ENCODE data around the gene PRR5L.

Gene PRR5L

DNA sequence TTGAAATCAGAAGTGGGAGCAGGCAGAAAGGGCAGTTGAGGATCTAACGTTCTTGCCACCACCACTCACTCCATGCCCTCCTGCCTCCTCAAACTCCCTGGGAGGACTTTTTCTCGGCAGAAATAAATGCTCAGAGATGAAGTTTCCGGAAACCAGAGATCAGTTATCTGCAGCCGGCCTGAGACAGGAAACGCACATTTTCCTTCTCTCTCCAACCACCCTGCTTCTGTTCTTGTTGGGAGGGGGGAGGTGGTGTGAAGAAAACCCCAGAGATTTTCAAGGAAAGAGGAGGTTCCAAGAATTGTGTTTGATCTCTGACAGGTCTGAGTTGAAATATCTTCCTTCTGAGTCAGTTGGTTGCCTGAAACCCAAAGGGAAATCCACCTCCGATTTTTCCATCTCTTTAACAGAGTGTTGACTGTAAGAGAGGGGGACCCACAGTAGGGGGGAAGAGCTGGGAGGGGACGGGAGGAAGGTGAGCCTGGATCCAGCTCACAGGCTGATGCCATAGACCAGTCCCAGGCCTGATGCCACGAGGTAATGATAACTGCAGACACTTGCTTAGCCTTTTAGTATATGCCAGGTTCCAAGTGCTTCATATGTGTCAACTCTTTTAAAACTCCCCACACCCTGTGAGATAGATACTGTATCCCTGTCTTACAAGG, 113.2 kb downstream of the PRR5L start:
- Histone ChIP-seq H3K27ac (ENCODE audit: low read depth, low read length) (no peak overlapping the region), H3K4me3 (ENCODE audit: low read length) (no peak overlapping the region), H3K36me3 (ENCODE audit: control insufficient read depth, insufficient read depth, low read length) (peaks cover 7% of the 10 kb centered on the region), H3K27me3 (ENCODE audit: control insufficient read depth, insufficient read depth, low read length) (no peaks in the 10 kb centered on the region), H3K9ac (ENCODE audit: low read length) (no peak overlapping the region), H3K4me1 (ENCODE audit: control insufficient read depth, insufficient read depth, low read length) (no peaks in the 10 kb centered on the region)

DNA sequence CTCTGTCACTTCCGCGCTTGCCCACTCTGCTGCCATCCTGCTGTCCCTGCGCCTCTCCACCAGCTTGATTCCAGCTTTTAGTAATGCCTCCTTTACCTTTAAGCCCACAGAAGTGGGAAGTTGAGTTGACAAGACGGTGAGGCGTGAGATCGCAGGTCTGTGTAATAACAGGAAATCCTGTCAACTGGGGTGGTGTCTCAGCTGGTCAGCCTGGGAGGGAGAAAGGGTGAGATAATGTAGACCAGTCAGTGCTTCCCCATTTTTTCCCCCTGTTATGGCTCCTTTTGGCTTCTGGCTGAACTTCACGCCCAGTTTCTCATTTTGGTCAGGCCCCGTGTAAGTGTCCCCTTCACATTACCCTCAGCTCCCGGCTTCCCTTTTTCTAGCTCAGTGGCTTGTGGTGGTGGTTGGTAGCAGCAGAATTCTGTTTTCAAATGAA, 115.1 kb downstream of the PRR5L start:
- no peak overlapping the region for H3K9ac ChIP-seq (ENCODE audit: low read length)
- no peaks in the 10 kb centered on the region for H3K27me3 ChIP-seq (ENCODE audit: control insufficient read depth, insufficient read depth, low read length)
- no peak overlapping the region for H3K4me3 ChIP-seq (ENCODE audit: low read length)
- H3K27ac ChIP-seq (ENCODE audit: low read depth, low read length): no peak overlapping the region
- peaks cover 7% of the 10 kb centered on the region for H3K36me3 ChIP-seq (ENCODE audit: control insufficient read depth, insufficient read depth, low read length)
- H3K4me1 ChIP-seq (ENCODE audit: control insufficient read depth, insufficient read depth, low read length): no peaks in the 10 kb centered on the region

DNA sequence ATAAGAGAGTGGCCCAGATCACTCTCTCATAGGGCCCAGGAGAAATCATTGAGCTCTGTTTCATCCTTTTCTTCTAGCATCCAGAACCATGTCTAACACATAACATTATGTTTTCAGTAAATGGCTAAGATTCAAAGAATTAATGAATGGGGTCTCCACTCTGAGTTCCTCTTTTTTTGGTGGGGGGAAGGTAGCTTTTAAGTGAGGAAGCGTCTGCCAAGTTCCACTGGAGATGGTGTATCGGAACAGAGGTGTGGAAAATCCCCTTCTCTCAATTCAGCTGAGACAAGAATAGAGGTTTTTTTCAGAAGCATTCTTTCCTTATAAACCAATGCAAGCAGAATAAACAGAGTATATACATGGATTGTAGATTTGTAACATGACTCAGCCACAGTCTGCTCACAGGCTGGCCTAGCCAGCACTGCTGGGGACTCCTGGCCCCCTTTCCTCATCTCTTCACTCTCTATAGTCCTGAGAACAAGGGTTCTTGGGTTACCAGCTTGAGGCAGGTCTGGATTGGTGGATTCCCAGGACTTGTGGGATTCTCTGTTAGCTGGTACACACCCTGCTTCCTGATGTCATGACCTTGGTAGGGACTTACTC, 116.8 kb downstream of the PRR5L start:
- no peak overlapping the region for H3K9ac ChIP-seq (ENCODE audit: low read length)
- H3K36me3 ChIP-seq (ENCODE audit: control insufficient read depth, insufficient read depth, low read length): peaks cover 8% of the 10 kb centered on the region
- no peaks in the 10 kb centered on the region for H3K27me3 ChIP-seq (ENCODE audit: control insufficient read depth, insufficient read depth, low read length)
- H3K27ac ChIP-seq (ENCODE audit: low read depth, low read length): no peak overlapping the region
- no peak overlapping the region for H3K4me3 ChIP-seq (ENCODE audit: low read length)
- no peaks in the 10 kb centered on the region for H3K4me1 ChIP-seq (ENCODE audit: control insufficient read depth, insufficient read depth, low read length)

DNA sequence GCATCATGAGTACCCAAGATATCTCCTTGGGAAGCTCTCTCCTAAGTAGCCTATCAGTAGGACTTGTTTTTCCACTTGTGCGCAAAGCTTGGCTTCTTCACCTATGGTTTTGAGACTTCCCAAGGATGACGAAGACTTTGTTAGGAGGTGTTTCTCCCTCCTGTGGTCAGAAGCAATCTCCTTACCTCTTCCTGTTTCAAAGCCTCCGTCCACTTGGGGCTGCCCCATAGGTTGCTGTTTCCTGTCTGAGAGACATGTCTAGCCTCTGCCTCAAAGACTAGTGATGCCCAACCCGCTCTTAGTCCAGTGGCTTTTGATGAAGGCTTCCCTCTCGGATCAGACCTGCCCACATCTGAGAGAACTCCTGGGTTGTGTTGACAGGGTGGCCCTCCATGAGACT, 121.1 kb downstream of the PRR5L start:
- Histone ChIP-seq H3K27me3 (ENCODE audit: control insufficient read depth, insufficient read depth, low read length) (no peaks in the 10 kb centered on the region), H3K9ac (ENCODE audit: low read length) (no peak overlapping the region), H3K27ac (ENCODE audit: low read depth, low read length) (no peak overlapping the region), H3K36me3 (ENCODE audit: control insufficient read depth, insufficient read depth, low read length) (peaks cover 2% of the 10 kb centered on the region), H3K4me3 (ENCODE audit: low read length) (no peak overlapping the region), H3K4me1 (ENCODE audit: control insufficient read depth, insufficient read depth, low read length) (no peaks in the 10 kb centered on the region)

DNA sequence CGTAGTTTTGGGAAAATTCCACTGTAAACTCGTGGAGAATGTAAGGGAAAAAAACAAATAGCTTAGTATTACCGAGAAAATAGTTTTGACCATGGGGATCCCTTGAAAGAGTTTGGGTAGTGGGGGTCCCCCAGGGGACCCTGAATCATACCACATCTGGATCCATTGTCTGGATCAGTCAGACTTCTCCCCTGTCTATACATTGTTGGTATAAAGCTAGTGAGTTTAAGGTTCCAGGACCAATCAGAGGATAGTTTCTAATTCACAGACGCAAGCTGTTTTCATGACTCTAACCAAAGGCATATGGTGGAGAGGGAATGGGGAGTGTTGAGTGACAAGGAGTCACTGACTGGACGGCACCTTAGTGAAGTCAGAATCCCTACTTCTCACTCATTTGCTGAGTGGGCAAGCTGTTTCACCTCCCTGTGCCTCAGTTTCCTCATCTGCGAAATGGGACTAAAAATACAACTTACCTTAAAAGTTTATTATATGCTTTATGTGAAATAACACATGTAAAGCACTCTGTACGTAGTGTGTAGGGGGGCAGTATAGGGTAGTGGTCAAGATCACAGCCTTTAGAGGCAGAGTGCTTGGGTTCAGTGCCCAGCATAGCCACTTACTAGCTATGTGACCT, 123.8 kb downstream of the PRR5L start:
- Histone ChIP-seq H3K4me3 (ENCODE audit: low read length) (no peak overlapping the region), H3K9ac (ENCODE audit: low read length) (no peak overlapping the region), H3K36me3 (ENCODE audit: control insufficient read depth, insufficient read depth, low read length) (peaks cover 2% of the 10 kb centered on the region), H3K27ac (ENCODE audit: low read depth, low read length) (no peak overlapping the region), H3K4me1 (ENCODE audit: control insufficient read depth, insufficient read depth, low read length) (no peaks in the 10 kb centered on the region), H3K27me3 (ENCODE audit: control insufficient read depth, insufficient read depth, low read length) (no peaks in the 10 kb centered on the region)

DNA sequence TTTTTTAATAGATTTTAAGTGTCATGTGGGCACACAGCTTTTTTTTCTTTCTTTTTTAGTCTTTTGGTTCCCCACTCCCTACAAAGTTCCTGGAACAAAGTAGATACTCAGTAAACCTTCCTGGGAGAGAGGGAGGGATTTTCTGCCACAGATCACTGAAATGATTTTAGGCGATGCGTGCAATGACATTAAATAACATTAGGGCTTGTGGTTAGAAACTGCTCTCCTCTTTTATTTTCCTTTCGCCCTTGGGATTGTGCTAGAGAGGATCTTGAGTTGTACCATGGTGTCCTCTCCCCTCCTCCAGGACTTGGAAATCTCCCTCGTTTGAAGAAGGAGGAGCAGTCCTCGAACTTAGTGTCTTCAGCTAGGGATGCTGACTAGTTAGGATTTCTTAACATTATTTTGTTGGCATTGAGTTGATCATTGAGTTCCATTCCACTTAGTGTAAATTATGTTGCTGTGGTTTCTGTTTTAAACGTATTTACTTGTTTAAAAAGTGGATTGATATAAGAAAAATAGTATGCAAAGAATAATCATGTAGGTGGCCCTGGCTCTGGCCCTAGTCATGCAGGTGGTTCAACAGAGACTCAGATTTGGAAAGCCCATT, 125.6 kb downstream of the PRR5L start:
- Histone ChIP-seq H3K4me1 (ENCODE audit: control insufficient read depth, insufficient read depth, low read length) (no peaks in the 10 kb centered on the region), H3K4me3 (ENCODE audit: low read length) (no peak overlapping the region), H3K9ac (ENCODE audit: low read length) (no peak overlapping the region), H3K36me3 (ENCODE audit: control insufficient read depth, insufficient read depth, low read length) (peaks cover under 1% of the 10 kb centered on the region), H3K27ac (ENCODE audit: low read depth, low read length) (no peak overlapping the region), H3K27me3 (ENCODE audit: control insufficient read depth, insufficient read depth, low read length) (no peaks in the 10 kb centered on the region)

DNA sequence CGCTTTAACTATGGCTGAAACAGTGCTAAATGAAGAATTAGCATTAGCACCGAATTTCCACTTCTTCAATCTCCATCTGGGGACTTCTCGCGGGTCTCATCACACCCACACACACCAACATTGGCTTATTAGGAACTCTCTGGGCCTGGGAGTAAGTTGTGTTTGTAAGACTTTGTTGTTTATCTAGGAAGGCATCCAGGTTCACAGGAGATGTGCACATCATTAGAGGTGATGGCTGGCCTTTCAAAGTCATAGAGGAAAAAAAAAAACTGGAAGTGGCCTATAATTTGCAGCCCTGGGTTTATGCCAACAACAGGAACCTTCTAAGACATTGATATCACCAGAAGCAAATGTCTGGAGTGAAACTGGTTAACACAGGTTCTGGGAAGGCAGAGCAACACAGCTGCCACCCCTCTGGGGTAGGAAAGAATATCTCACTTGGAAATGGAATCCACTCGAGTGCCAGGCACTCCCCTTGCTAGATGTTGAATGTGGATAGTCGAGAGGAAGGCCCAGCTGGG, 129.5 kb downstream of the PRR5L start:
- no peak overlapping the region for H3K4me3 ChIP-seq (ENCODE audit: low read length)
- H3K27ac ChIP-seq (ENCODE audit: low read depth, low read length): no peak overlapping the region
- peaks cover 5% of the 10 kb centered on the region for H3K36me3 ChIP-seq (ENCODE audit: control insufficient read depth, insufficient read depth, low read length)
- H3K27me3 ChIP-seq (ENCODE audit: control insufficient read depth, insufficient read depth, low read length): no peaks in the 10 kb centered on the region
- H3K4me1 ChIP-seq (ENCODE audit: control insufficient read depth, insufficient read depth, low read length): no peaks in the 10 kb centered on the region
- H3K9ac ChIP-seq (ENCODE audit: low read length): no peak overlapping the region

DNA sequence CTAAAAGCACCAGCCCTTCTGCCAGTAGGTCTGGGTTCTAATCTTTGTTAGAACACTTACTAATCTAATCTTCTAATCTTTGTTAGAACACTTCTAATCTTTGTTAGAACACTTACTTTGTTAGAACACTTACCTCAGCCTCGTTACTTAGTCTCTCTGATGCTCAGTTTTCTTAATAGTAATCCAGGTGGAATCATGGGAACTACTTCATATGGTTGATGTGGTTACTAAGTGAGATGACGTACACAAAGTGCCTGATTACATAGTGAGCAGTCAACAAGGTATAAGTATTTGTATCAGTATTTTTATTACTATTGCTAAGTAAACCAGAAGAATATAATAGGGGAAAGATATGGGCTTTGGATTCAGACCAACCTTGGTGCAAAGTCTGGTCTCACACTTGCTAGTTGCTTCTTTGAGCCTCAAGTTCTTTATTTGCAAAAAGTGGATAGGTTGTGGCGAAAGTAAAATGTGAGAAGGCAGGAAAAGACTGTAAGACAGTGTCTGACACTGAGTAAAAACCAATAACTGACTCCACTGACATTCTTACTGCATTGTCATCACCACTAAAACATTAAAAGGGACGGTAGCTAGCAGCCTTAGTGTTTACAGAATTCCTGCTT, 130.2 kb downstream of the PRR5L start:
- H3K36me3 ChIP-seq (ENCODE audit: control insufficient read depth, insufficient read depth, low read length): peaks cover 5% of the 10 kb centered on the region
- no peak overlapping the region for H3K27ac ChIP-seq (ENCODE audit: low read depth, low read length)

DNA sequence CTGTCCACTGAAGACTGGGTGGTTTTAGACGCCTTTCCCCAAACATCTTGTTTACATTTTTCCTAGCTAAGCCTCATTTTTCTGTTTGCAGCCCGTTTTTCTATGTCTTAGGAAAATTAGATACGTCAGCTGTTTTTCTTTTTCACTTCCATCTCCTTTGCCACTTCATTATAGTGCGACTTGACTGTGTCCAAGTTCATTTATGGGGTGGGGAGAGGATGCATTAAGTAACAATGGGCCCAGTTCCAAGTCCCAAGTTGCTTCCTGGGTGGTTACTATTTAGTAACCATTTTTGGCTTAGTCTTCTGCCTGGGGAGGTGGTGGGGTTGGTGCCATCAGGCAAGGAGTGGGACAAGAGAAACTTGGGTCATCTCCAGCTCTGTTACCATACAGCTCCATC, 131.0 kb downstream of the PRR5L start:
- no peak overlapping the region for H3K27ac ChIP-seq (ENCODE audit: low read depth, low read length)
- H3K36me3 ChIP-seq (ENCODE audit: control insufficient read depth, insufficient read depth, low read length): peaks cover 5% of the 10 kb centered on the region
- no peaks in the 10 kb centered on the region for H3K27me3 ChIP-seq (ENCODE audit: control insufficient read depth, insufficient read depth, low read length)
- H3K9ac ChIP-seq (ENCODE audit: low read length): no peak overlapping the region
- H3K4me3 ChIP-seq (ENCODE audit: low read length): no peak overlapping the region
- H3K4me1 ChIP-seq (ENCODE audit: control insufficient read depth, insufficient read depth, low read length): no peaks in the 10 kb centered on the region

More for the DNA sequence above, 130.2 kb downstream of the PRR5L start:
- Histone ChIP-seq H3K4me3 (ENCODE audit: low read length) (no peak overlapping the region), H3K27me3 (ENCODE audit: control insufficient read depth, insufficient read depth, low read length) (no peaks in the 10 kb centered on the region), H3K4me1 (ENCODE audit: control insufficient read depth, insufficient read depth, low read length) (no peaks in the 10 kb centered on the region), H3K9ac (ENCODE audit: low read length) (no peak overlapping the region)

DNA sequence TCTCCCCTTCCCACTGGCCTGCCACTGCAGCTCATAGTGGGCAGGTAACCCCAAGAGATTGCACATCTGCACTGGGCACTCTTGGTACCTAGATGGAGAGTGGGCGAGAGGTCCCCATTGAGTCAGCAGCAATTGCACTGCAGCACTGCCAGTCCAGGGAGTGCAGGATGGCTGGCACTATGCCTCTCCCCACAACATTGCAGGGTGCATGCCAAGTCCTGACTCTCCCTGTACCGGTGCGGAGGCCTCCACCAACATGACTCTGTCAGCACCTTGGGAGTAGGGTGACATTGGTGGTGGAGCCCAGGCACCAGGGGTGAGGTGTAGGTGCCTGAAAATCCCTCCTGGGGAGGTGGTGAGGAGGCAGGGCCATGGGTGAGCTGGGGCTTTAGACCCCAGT, 131.8 kb downstream of the PRR5L start:
- H3K4me1 ChIP-seq (ENCODE audit: control insufficient read depth, insufficient read depth, low read length): no peaks in the 10 kb centered on the region
- H3K27me3 ChIP-seq (ENCODE audit: control insufficient read depth, insufficient read depth, low read length): no peaks in the 10 kb centered on the region
- H3K27ac ChIP-seq (ENCODE audit: low read depth, low read length): no peak overlapping the region
- no peak overlapping the region for H3K9ac ChIP-seq (ENCODE audit: low read length)
- H3K4me3 ChIP-seq (ENCODE audit: low read length): no peak overlapping the region
- H3K36me3 ChIP-seq (ENCODE audit: control insufficient read depth, insufficient read depth, low read length): peaks cover 5% of the 10 kb centered on the region

DNA sequence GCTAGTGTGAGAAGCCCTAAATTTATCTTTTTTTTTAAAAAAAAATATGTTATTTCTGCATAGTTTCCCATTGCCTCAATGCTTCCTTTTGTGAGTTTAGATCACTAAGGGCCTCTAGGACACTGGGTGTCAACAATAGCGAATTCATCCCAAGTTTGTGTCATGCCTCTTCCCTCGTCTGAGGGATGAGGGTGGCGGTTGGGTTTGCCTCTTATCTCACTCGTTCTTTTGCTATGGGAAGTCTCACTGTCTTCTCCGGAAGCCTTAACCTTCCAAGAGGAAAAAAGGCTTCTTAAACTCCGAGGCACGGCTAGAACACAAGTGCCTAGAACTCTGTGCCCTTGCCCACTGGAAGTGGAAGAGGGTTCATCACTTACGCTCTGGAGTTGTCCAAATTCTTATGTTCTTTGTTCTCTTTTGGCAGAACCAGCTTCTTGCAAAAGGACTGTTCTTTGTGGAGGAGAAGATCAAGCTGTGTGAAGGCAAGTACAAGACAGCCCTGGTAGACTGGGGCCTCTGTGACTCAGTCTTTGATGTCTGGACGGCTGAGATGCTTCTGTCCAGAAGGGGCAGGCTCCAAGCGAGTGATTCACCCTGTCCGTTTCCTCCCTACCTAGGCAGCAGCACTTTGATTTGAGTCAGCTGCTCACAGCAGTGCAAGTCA, 135.5 kb downstream of the PRR5L start:
- Histone ChIP-seq H3K4me3 (ENCODE audit: low read length) (no peak overlapping the region), H3K36me3 (ENCODE audit: control insufficient read depth, insufficient read depth, low read length) (peaks cover 5% of the 10 kb centered on the region), H3K9ac (ENCODE audit: low read length) (no peak overlapping the region), H3K27ac (ENCODE audit: low read depth, low read length) (no peak overlapping the region), H3K27me3 (ENCODE audit: control insufficient read depth, insufficient read depth, low read length) (no peaks in the 10 kb centered on the region), H3K4me1 (ENCODE audit: control insufficient read depth, insufficient read depth, low read length) (no peaks in the 10 kb centered on the region)

DNA sequence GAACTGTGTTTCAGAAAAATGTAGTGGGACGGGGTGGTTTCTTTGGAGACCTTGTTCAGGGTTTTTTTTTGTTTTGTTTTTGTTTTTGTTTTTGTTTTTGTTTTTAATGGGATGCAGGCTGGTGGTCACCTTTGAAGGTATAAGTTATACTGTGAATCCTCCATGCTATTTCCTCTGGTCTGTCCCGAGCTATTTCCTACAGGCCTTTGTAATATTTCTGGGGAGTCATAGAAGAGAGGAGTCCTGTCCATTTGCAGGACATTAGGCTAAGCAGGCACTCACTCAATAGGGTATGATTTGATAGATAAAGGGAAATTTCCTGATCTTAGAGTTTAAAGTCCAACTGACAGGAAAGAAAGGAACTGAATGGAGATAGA, 136.0 kb downstream of the PRR5L start:
- no peaks in the 10 kb centered on the region for H3K27me3 ChIP-seq (ENCODE audit: control insufficient read depth, insufficient read depth, low read length)
- H3K36me3 ChIP-seq (ENCODE audit: control insufficient read depth, insufficient read depth, low read length): peaks cover under 1% of the 10 kb centered on the region
- no peaks in the 10 kb centered on the region for H3K4me1 ChIP-seq (ENCODE audit: control insufficient read depth, insufficient read depth, low read length)
- H3K27ac ChIP-seq (ENCODE audit: low read depth, low read length): no peak overlapping the region
- H3K4me3 ChIP-seq (ENCODE audit: low read length): no peak overlapping the region
- H3K9ac ChIP-seq (ENCODE audit: low read length): no peak overlapping the region
